ENCODE data around the gene TARS2. TPM values are rescaled to one million over a fixed set of nuclear protein-coding genes. Genes with fewer than 3 reads are reported as not detected.

Gene TARS2
- total RNA-seq, 2 donors from 2014 or later, result 10.5 to 18.1 TPM

GRCh38 chr1:150552911-150553289 lies 65.7 kb downstream of the TARS2 start:
- peaks cover 0 to 55% of the 10 kb centered on the region in 2 donors for H3K4me1 ChIP-seq

DNA sequence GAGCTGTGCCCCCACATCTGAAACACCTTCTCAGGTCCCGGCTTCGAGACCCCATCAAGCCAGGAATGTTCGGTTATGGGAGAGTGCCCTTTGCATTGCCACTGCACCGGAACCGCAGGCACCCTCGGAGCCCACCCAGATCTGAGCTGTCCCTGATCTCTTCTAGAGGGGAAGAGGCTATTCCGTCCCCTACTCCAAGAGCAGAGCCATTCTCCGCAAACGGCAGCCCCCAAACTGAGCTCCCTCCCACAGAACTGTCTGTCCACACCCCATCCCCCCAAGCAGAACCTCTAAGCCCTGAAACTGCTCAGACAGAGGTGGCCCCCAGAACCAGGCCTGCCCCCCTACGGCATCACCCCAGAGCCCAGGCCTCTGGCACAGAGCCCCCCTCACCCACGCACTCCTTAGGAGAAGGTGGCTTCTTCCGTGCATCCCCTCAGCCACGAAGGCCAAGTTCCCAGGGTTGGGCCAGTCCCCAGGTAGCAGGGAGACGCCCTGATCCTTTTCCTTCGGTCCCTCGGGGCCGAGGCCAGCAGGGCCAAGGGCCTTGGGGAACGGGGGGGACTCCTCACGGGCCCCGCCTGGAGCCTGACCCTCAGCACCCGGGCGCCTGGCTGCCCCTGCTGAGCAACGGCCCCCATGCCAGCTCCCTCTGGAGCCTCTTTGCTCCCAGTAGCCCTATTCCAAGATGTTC lies 66.3 kb downstream of the TARS2 start:
- H3K9me3 ChIP-seq, result no peaks in the 10 kb centered on the region
- no peak overlapping the region for H3K4me3 ChIP-seq
- H3K27ac ChIP-seq, result peak overlapping the region; percentile 85 to 92
- TF ChIP-seq, protein P1, sequence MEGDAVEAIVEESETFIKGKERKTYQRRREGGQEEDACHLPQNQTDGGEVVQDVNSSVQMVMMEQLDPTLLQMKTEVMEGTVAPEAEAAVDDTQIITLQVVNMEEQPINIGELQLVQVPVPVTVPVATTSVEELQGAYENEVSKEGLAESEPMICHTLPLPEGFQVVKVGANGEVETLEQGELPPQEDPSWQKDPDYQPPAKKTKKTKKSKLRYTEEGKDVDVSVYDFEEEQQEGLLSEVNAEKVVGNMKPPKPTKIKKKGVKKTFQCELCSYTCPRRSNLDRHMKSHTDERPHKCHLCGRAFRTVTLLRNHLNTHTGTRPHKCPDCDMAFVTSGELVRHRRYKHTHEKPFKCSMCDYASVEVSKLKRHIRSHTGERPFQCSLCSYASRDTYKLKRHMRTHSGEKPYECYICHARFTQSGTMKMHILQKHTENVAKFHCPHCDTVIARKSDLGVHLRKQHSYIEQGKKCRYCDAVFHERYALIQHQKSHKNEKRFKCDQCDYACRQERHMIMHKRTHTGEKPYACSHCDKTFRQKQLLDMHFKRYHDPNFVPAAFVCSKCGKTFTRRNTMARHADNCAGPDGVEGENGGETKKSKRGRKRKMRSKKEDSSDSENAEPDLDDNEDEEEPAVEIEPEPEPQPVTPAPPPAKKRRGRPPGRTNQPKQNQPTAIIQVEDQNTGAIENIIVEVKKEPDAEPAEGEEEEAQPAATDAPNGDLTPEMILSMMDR (IDR thresholded peaks at IDR 0.05), result no peak
- H3K27me3 ChIP-seq, result no peaks in the 10 kb centered on the region
- H3K4me1 ChIP-seq, result peaks cover 0 to 55% of the 10 kb centered on the region in 2 donors
- H3K36me3 ChIP-seq, result peaks cover 37% of the 10 kb centered on the region
- DNase-seq (ENCODE audit: low spot score), result no peak

More at GRCh38 chr1:150552911-150553289, 65.7 kb downstream of the TARS2 start:
- H3K4me3 ChIP-seq, result no peak overlapping the region
- peak overlapping the region; percentile 85 to 92 for H3K27ac ChIP-seq
- TF ChIP-seq, protein P1 (IDR thresholded peaks at IDR 0.05), result no peak
- H3K27me3 ChIP-seq, result no peaks in the 10 kb centered on the region
- DNase-seq (ENCODE audit: low spot score), result no peak
- H3K9me3 ChIP-seq, result no peaks in the 10 kb centered on the region
- peaks cover 34% of the 10 kb centered on the region for H3K36me3 ChIP-seq

GRCh38 chr1:150554086-150554452 lies 66.8 kb downstream of the TARS2 start:
- no peak overlapping the region for H3K27ac ChIP-seq
- no peaks in the 10 kb centered on the region for H3K9me3 ChIP-seq
- DNase-seq (ENCODE audit: low spot score), result no peak
- no peaks in the 10 kb centered on the region for H3K27me3 ChIP-seq
- peaks cover 37% of the 10 kb centered on the region for H3K36me3 ChIP-seq
- H3K4me3 ChIP-seq, result no peak overlapping the region
- TF ChIP-seq, protein P1 (IDR thresholded peaks at IDR 0.05), result no peak
- peaks cover 0 to 57% of the 10 kb centered on the region in 2 donors for H3K4me1 ChIP-seq

DNA sequence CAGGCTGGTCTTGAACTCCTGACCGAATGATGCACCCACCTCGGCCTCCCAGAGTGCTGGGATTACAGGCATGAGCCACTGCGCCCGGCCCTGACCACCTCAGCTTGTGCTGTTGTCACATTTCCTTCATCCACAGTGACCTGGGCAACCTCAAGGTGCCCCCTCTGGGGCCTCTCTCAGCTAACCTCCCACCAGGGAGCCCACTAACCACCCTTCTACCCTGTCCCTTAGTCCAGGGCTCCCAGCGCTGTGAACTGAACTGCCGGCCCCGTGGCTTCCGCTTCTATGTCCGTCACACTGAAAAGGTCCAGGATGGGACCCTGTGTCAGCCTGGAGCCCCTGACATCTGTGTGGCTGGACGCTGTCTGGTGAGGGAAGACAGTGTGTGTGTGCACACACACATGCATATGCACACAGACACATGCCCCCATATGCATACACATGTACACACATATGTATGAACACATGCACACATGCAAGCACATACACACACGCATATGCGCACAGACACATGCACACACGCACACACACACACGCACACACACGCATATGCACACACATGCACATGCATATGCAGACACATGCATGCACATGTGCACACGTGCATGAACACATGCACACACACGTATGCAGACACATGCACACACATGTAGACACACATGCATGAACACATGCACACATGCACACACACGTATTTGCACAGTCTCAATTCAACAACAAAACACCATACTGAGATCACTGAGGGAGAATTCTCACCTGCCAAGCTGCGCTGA lies 68.2 kb downstream of the TARS2 start:
- no peaks in the 10 kb centered on the region for H3K27me3 ChIP-seq
- DNase-seq (ENCODE audit: low spot score), result no peak
- no peak overlapping the region for H3K27ac ChIP-seq
- H3K36me3 ChIP-seq, result peaks cover 37% of the 10 kb centered on the region
- TF ChIP-seq, protein P1 (IDR thresholded peaks at IDR 0.05), result no peak
- no peak overlapping the region for H3K4me3 ChIP-seq
- no peaks in the 10 kb centered on the region for H3K9me3 ChIP-seq
- H3K4me1 ChIP-seq, result peaks cover 0 to 59% of the 10 kb centered on the region in 2 donors

DNA sequence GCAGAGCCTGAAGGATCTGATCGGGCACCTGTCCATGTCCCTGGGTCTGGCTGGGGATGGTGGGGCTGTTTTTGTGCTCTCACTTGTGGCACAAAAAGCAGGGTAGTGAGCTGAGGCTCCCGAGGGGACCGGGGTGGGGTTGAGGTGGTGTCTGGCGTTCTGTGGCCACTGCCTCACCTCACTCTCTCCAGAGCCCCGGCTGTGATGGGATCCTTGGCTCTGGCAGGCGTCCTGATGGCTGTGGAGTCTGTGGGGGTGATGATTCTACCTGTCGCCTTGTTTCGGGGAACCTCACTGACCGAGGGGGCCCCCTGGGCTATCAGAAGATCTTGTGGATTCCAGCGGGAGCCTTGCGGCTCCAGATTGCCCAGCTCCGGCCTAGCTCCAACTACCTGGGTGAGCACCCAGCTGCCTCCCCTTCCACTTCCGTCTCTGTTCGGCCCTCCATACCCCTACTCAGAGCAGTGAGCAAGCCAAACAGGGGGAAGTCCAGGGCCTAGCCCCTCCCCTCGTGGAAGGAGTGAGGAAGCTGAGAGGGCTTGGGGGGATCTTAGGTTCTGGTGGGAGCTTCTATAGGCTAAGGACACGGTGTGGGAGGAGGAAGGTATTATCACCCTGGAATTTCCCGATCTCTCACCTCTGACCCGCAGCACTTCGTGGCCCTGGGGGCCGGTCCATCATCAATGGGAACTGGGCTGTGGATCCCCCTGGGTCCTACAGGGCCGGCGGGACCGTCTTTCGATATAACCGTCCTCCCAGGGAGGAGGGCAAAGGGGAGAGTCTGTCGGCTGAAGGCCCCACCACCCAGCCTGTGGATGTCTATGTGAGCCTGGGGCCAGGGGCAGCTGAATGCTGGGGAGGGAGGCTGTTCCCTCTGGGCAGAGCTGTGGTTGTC lies 69.0 kb downstream of the TARS2 start:
- TF ChIP-seq, protein P1 (IDR thresholded peaks at IDR 0.05), result no peak
- no peak for DNase-seq (ENCODE audit: low spot score)
- H3K9me3 ChIP-seq, result no peaks in the 10 kb centered on the region
- no peak overlapping the region for H3K4me3 ChIP-seq
- H3K36me3 ChIP-seq, result peaks cover 37% of the 10 kb centered on the region
- no peak overlapping the region for H3K27ac ChIP-seq
- H3K4me1 ChIP-seq, result peaks cover 0 to 56% of the 10 kb centered on the region in 2 donors
- H3K27me3 ChIP-seq, result no peaks in the 10 kb centered on the region

All from right atrium auricular region (tissue), 2 donors.